GM21619 (cell line): ENCODE measurements around the gene PLEKHM3.
"Not testable (repeated sequence)": the region's sequence is repeated elsewhere in the genome, so short reads cannot be mapped to it uniquely, and the experiment has no call there.

Experiments
- ATAC-seq: cut with Tn5 transposase; IDR thresholded peaks from one replicate; pipeline ENCODE4 v1.9.1; 2021; ENCODE audit not compliant: unreplicated experiment

Gene PLEKHM3

GRCh38 chr2:207831584-207832248 is 193.6 kb downstream of the PLEKHM3 start:
- ATAC-seq = no peak

- no peak for ATAC-seq
Observed at GRCh38 chr2:207830778-207831438, 194.4 kb downstream of the PLEKHM3 start.

GRCh38 chr2:207828361-207829057 is 196.8 kb downstream of the PLEKHM3 start:
- ATAC-seq = no peak

- no peak for ATAC-seq
Observed at GRCh38 chr2:207825978-207826377, 199.3 kb downstream of the PLEKHM3 start.

GRCh38 chr2:207825045-207825954 is 200.0 kb downstream of the PLEKHM3 start:
- no peak for ATAC-seq

- ATAC-seq = no peak
Observed at GRCh38 chr2:207823865-207824264, 201.5 kb downstream of the PLEKHM3 start.

GRCh38 chr2:207819839-207820784 is 205.2 kb downstream of the PLEKHM3 start:
- no peak for ATAC-seq

GRCh38 chr2:207819021-207819797 is 206.1 kb downstream of the PLEKHM3 start:
- ATAC-seq = no peak

GRCh38 chr2:207816546-207816945 is 208.8 kb downstream of the PLEKHM3 start:
- no peak for ATAC-seq

- no peak for ATAC-seq
Observed at GRCh38 chr2:207815254-207815653, 210.1 kb downstream of the PLEKHM3 start.

GRCh38 chr2:207813942-207814341 is 211.4 kb downstream of the PLEKHM3 start:
- no peak for ATAC-seq

- ATAC-seq = no peak
Observed at GRCh38 chr2:207813221-207813916, 212.0 kb downstream of the PLEKHM3 start.

- no peak for ATAC-seq
Observed at GRCh38 chr2:207812726-207813080, 212.6 kb downstream of the PLEKHM3 start.

- ATAC-seq = no peak
Observed at GRCh38 chr2:207812058-207812725, 213.1 kb downstream of the PLEKHM3 start.

GRCh38 chr2:207811658-207812057 is 213.7 kb downstream of the PLEKHM3 start:
- ATAC-seq = not testable (repeated sequence)

- no peak for ATAC-seq
Observed at GRCh38 chr2:207810200-207810788, 215.0 kb downstream of the PLEKHM3 start.

- ATAC-seq = no peak
Observed at GRCh38 chr2:207808119-207808518, 217.2 kb downstream of the PLEKHM3 start.

- peak; percentile 63 for ATAC-seq
Observed at GRCh38 chr2:207807516-207807915, 217.8 kb downstream of the PLEKHM3 start.
